BJ (cell line): Measurements from ENCODE around the gene DIPK1B. TPM values are rescaled to one million over a fixed set of nuclear protein-coding genes. Genes with fewer than 3 reads are reported as not detected.

Source experiments
- CTCF ChIA-PET: fragments of 350-600 bp; formaldehyde crosslinking; extraction: SDS; loops from one replicate; lab custom pipeline; 2021; ENCODE audit warnings: antibody characterized with exemption, inconsistent platforms; lab: Yijun Ruan, JAX
- POLR2A ChIA-PET: fragments of 300-600 bp; sonication (Branson Sonifier 250); formaldehyde crosslinking; extraction: SDS; loops from one replicate; lab custom pipeline; 2021; ENCODE audit warnings: antibody characterized with exemption; lab: Charles Lee
- DNase-seq: peaks from one replicate; pipeline ENCODE4 v3.0.0-alpha.2; 2011; ENCODE audit warnings: low read depth
- H3K27me3 ChIP-seq: 2 replicates; pipeline ENCODE4 v1.6.0; 2011; ENCODE audit warnings: low read length; ENCODE audit not compliant: control insufficient read depth, insufficient read depth
- H3K36me3 ChIP-seq: 2 replicates; pipeline ENCODE4 v1.5.1; 2011; ENCODE audit warnings: low read length; ENCODE audit not compliant: control insufficient read depth, insufficient read depth
- H3K4me3 ChIP-seq: 2 replicates; pipeline ENCODE4 v1.5.1; 2011; ENCODE audit warnings: low read depth, mild to moderate bottlenecking, control low read depth, low read length
- CTCF ChIP-seq: IDR thresholded peaks from 2 replicates; pipeline ENCODE4 v1.5.1; 2011; ENCODE audit warnings: low read depth, mild to moderate bottlenecking, control low read depth, inconsistent platforms, low read length, moderate library complexity; ENCODE audit not compliant: insufficient read depth
- polyA plus RNA-seq: library from polyadenylated mRNA; depleted of rRNA; stranded (reverse); fragments of >200 nt; gene quantifications from 2 replicates; pipeline ENCODE4 v1.2.3, GENCODE V29; 2011

The DIPK1B gene
- polyA plus RNA-seq, 1 experiment: 0.42 TPM

GRCh38 chr9:136691316-136692184 lies 20.8 kb upstream of the DIPK1B start:
- POLR2A ChIA-PET: no interaction called here
- no peak for DNase-seq

GRCh38 chr9:136692185-136693134 lies 19.9 kb upstream of the DIPK1B start:
- TF ChIP-seq CTCF: no peak
- POLR2A ChIA-PET: no interaction called here
- Histone ChIP-seq H3K36me3 (no peaks in the 10 kb centered on the region), H3K4me3 (no peak overlapping the region), H3K27me3 (peaks cover 3% of the 10 kb centered on the region)
- CTCF ChIA-PET: interaction anchor here (1.7 kb wide), 1 partner anchor 21 kb away, joined by 11 read pairs; no protein-coding TSS in a partner anchor
- DNase-seq: no peak

More at GRCh38 chr9:136691316-136692184, 20.8 kb upstream of the DIPK1B start:
- Histone ChIP-seq H3K4me3 (no peak overlapping the region), H3K36me3 (no peaks in the 10 kb centered on the region), H3K27me3 (no peaks in the 10 kb centered on the region)
- no peak for TF ChIP-seq CTCF
- CTCF ChIA-PET: no interaction called here

GRCh38 chr9:136693135-136693489 lies 19.3 kb upstream of the DIPK1B start:
- TF ChIP-seq CTCF: no peak
- POLR2A ChIA-PET: no interaction called here
- CTCF ChIA-PET: interaction anchor here (1.4 to 1.7 kb wide), 2 partner anchors 22 to 98 kb away, joined by 3 to 11 read pairs; partner anchors contain the start of gene TMEM141
- H3K27me3 ChIP-seq: peaks cover 6% of the 10 kb centered on the region
- no peak for DNase-seq
- H3K4me3 ChIP-seq: no peak overlapping the region
- H3K36me3 ChIP-seq: no peaks in the 10 kb centered on the region

GRCh38 chr9:136693490-136694162 lies 18.7 kb upstream of the DIPK1B start:
- TF ChIP-seq CTCF: no peak
- Histone ChIP-seq H3K27me3 (peaks cover 6% of the 10 kb centered on the region), H3K4me3 (no peak overlapping the region), H3K36me3 (no peaks in the 10 kb centered on the region)
- ChIA-PET POLR2A (no interaction called here), CTCF (interaction anchor here (0.6 to 1.7 kb wide), 5 partner anchors 12 to 215 kb away, joined by 3 to 11 read pairs (median 3); partner anchors contain the start of gene TMEM141)
- no peak for DNase-seq
